Left kidney (tissue), 2 donors: ENCODE measurements around the gene TMEM132C. TPM values are rescaled to one million over a fixed set of nuclear protein-coding genes. Genes with fewer than 3 reads are reported as not detected.
A peak's percentile ranks its signal among the peaks of the same experiment; 100 is the strongest.

Experiments used
- DNase-seq: peaks from one replicate; pipeline ENCODE4 v3.0.0-alpha.2; 2013
- polyA plus RNA-seq: library from polyadenylated mRNA; unstranded; fragments of 120-200 nt; gene quantifications from one replicate; pipeline ENCODE4 v1.2.1, GENCODE V29; 2013; ENCODE audit not compliant: insufficient read length

The TMEM132C gene
- polyA plus RNA-seq, 1 donor: 2.5 TPM

GRCh38 chr12:128609861-128610260, 342.9 kb downstream of the TMEM132C start:
- peak; percentile 28 for DNase-seq

GRCh38 chr12:128611736-128612135, 344.8 kb downstream of the TMEM132C start:
- no peak for DNase-seq

GRCh38 chr12:128612150-128612850, 345.3 kb downstream of the TMEM132C start:
- DNase-seq: no peak

GRCh38 chr12:128613837-128614590, 347.0 kb downstream of the TMEM132C start:
- no peak for DNase-seq

GRCh38 chr12:128617304-128617833, 350.4 kb downstream of the TMEM132C start:
- no peak for DNase-seq

GRCh38 chr12:128619263-128619662, 352.3 kb downstream of the TMEM132C start:
- DNase-seq: no peak

- DNase-seq: no peak
Measured at GRCh38 chr12:128621304-128621703, 354.3 kb downstream of the TMEM132C start.

- DNase-seq: no peak
Measured at GRCh38 chr12:128623748-128624147, 356.8 kb downstream of the TMEM132C start.

- no peak for DNase-seq
Measured at GRCh38 chr12:128626808-128627320, 359.9 kb downstream of the TMEM132C start.

GRCh38 chr12:128627659-128628058, 360.7 kb downstream of the TMEM132C start:
- no peak for DNase-seq

- no peak for DNase-seq
Measured at GRCh38 chr12:128629979-128630378, 363.0 kb downstream of the TMEM132C start.

GRCh38 chr12:128637642-128638606, 371.0 kb downstream of the TMEM132C start:
- no peak for DNase-seq

GRCh38 chr12:128639089-128639488, 372.1 kb downstream of the TMEM132C start:
- no peak for DNase-seq

GRCh38 chr12:128643155-128643554, 376.2 kb downstream of the TMEM132C start:
- no peak for DNase-seq

GRCh38 chr12:128644664-128645296, 377.8 kb downstream of the TMEM132C start:
- DNase-seq: no peak

- no peak for DNase-seq
Measured at GRCh38 chr12:128649902-128650301, 382.9 kb downstream of the TMEM132C start.

- DNase-seq: no peak
Measured at GRCh38 chr12:128652136-128652751, 385.3 kb downstream of the TMEM132C start.

- DNase-seq: no peak
Measured at GRCh38 chr12:128654468-128654867, 387.5 kb downstream of the TMEM132C start.

GRCh38 chr12:128657378-128657777, 390.4 kb downstream of the TMEM132C start:
- DNase-seq: no peak

- no peak for DNase-seq
Measured at GRCh38 chr12:128660532-128661225, 393.7 kb downstream of the TMEM132C start.
